Stomach (tissue), 4 donors: ENCODE results near the gene NPAS3.
"Not testable (repeated sequence)": the region's sequence is repeated elsewhere in the genome, so short reads cannot be mapped to it uniquely, and the experiment has no call there.

ENCODE experiments used
- EP300 ChIP-seq: sonication (generic); formaldehyde crosslinking; IDR thresholded peaks from one replicate; pipeline ENCODE4 v1.6.1; 2017; ENCODE audit warnings: antibody characterized with exemption
- POLR2A ChIP-seq, 4 donors: fragments of 450-650 bp; IDR thresholded peaks; one replicate each; pipeline ENCODE4 v1.6.1; 2016; ENCODE audit warnings: antibody characterized with exemption in 4 of 4, control low read depth in 2 of 4, mild to moderate bottlenecking in 1 of 4, moderate library complexity in 1 of 4
- POLR2AphosphoS5 ChIP-seq, 3 donors: sonication (generic); formaldehyde crosslinking; IDR thresholded peaks; one replicate each; pipeline ENCODE4 v1.6.1; 2016; ENCODE audit warnings: antibody characterized with exemption in 3 of 3
- TF ChIP-seq, protein P1 (sequence below), 7 experiments: fragments of 450-650 bp in 4 of 7; fragments of 200-600 bp in 3 of 7; sonication (generic) in 3 of 7; IDR thresholded peaks; one replicate each; pipeline ENCODE4 v1.5.1; 2016 to 2019; ENCODE audit warnings: antibody characterized with exemption in 7 of 7, control low read depth in 2 of 7, mild to moderate bottlenecking in 1 of 7

DNA sequence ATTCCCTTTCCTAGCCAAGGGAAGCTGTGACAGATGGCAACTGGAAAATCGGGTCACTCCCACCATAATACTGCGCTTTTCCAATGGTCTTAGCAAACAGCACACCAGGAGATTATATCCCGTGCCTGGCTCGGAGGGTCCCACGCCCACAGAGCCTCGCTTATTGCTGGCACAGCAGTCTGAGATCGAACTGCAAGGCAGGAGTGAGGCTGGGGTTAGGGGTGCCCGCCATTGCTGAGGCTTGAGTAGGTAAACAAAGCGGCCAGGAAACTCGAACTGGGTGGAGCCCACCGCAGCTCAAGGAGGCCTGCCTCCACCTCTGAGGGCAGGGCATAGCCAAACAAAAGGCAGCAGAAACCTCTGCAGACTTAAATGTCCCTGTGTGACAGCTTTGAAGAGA, 149.6 kb downstream of the NPAS3 start:
- TF ChIP-seq, protein P1, sequence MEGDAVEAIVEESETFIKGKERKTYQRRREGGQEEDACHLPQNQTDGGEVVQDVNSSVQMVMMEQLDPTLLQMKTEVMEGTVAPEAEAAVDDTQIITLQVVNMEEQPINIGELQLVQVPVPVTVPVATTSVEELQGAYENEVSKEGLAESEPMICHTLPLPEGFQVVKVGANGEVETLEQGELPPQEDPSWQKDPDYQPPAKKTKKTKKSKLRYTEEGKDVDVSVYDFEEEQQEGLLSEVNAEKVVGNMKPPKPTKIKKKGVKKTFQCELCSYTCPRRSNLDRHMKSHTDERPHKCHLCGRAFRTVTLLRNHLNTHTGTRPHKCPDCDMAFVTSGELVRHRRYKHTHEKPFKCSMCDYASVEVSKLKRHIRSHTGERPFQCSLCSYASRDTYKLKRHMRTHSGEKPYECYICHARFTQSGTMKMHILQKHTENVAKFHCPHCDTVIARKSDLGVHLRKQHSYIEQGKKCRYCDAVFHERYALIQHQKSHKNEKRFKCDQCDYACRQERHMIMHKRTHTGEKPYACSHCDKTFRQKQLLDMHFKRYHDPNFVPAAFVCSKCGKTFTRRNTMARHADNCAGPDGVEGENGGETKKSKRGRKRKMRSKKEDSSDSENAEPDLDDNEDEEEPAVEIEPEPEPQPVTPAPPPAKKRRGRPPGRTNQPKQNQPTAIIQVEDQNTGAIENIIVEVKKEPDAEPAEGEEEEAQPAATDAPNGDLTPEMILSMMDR (IDR thresholded peaks at IDR 0.05): not testable (repeated sequence)
- TF ChIP-seq EP300; POLR2A (IDR thresholded peaks at IDR 0.05); POLR2AphosphoS5 (IDR thresholded peaks at IDR 0.05): not testable (repeated sequence)
